ENCODE results near the gene DDX27.

The DDX27 gene

GRCh38 chr20:49278036-49278817, 59.0 kb downstream of the DDX27 start, which contains the start of gene ZNFX1:
TSS of gene ZNFX1 (minus strand) at chr20:49278057. CDS start at chr20:49275839, 2,218 bp downstream.
- no peak for TF ChIP-seq CTCF (IDR thresholded peaks at IDR 0.05; ENCODE audit: borderline replicate concordance, insufficient read depth, low read depth, low read length)
- H3K4me3 ChIP-seq (ENCODE audit: low read depth, low read length) = peak within 1 kb of the TSS; percentile 74

DNA sequence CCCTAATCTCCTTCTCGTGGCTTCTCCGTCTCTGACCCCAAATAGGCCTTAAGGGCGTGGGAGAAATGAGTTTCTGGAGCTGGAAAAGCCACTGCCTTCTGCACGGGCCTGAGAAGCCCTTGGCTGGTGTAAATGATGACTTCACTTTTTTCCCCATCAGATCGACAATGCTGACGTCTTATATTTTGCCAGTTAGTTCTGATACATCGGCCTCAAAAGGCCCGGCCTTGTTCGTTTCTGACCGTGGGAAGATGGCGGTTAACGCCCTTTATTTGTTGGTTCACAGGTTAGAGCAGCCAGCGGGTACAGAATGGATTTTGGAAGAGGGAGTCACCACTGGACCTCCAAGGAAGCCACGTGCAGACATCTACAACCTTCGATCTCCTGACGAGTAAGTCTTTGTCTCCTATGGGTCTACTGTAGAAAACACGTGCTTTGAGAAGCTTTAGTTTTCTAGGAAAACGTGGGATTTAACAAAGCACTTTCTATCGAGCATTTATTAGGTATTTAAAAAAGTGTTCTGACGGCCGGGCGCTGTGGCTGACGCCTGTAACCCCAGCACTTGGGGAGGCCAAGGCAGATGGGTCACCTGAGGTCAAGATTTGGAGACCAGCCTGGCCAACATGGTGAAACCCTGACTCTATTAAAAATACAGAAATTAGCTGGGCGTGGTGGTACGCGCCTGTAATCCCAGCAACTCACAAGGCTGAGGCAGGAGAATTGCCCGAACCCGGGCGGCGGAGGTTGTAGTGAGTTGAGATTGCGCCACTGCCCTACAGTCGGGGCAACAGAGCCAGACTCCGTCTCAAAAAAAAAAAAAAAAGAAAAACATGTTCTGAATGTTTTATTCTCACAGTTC, 59.8 kb downstream of the DDX27 start:
- TF ChIP-seq CTCF (IDR thresholded peaks at IDR 0.05; ENCODE audit: borderline replicate concordance, insufficient read depth, low read depth, low read length) = no peak

DNA sequence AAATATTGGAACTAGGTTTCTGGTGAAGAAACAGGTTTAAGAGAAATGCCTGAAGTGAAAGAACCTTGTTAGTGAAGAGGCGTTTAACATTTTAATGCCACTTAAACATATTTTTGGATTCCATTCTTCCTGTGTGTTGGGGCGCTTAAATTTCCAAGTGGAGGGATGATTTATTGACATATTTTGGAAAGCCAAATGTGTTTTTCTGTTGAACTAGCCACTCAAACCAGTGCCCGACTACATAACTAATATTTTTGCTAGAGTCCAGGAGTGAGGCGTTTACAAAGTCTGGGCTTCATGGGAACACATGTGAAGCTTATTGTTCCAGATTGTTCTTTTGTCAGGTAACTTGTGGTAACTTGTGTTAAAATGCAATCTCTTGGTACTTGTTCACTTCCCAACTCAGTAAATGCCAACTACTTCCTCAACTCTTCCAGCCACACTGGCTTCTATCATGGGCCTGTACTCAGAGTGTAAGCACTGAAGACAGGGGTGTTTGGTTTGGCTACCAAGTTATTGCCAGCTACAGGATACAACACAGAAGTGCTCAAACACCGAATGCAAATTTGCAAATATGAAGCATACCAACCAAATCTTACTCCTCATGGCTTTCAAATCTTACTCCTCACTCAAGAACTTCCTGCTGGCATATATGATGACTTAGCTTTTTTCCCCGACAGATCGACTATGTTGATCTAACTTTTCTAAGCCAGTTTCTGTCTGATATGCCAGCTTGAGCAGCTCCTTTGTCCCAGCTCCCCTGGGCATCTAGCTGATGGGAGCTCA, 60.7 kb downstream of the DDX27 start:
- no peak for TF ChIP-seq CTCF (IDR thresholded peaks at IDR 0.05; ENCODE audit: borderline replicate concordance, insufficient read depth, low read depth, low read length)
- H3K4me3 ChIP-seq (ENCODE audit: low read depth, low read length) = peak overlapping the region; percentile 60

More for the DNA sequence above, 59.8 kb downstream of the DDX27 start:
- peak overlapping the region; percentile 60 for H3K4me3 ChIP-seq (ENCODE audit: low read depth, low read length)

DNA sequence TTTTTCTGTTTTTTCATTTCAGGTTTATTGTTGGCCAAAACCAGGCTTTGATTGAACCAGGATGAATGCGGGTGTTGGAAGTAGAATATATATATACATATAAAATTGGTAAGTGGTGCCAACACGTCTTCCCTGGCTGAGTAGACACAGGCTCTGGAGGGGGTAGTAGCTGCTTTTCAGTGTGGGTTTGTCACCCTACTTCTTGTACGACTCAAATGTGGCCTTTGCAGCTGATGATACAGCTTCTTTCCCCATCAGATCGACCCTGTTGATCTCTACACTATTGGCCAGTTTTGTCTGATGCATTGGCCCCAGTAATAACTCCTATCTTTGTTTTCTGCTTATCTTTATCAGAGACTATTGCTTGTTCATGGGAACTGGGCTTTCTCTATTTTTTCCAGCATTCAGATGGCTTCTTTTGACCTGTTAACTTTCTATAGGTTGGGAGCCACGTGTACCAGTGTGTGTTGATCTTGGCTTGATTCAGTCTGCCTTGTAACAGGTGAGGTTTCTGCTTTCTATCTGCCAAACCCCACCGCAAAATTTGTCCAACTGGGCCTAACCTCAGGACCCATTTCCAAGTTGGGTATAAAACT, 61.3 kb downstream of the DDX27 start:
- TF ChIP-seq CTCF (IDR thresholded peaks at IDR 0.05; ENCODE audit: borderline replicate concordance, insufficient read depth, low read depth, low read length) = no peak
- H3K4me3 ChIP-seq (ENCODE audit: low read depth, low read length) = peak overlapping the region; percentile 60

GRCh38 chr20:49281059-49281912, 62.1 kb downstream of the DDX27 start:
- no peak for TF ChIP-seq CTCF (IDR thresholded peaks at IDR 0.05; ENCODE audit: borderline replicate concordance, insufficient read depth, low read depth, low read length)
- H3K4me3 ChIP-seq (ENCODE audit: low read depth, low read length) = peak overlapping the region; percentile 60
